ENCODE measurements around the gene DSC2. TPM values are rescaled to one million over a fixed set of nuclear protein-coding genes. Genes with fewer than 3 reads are reported as not detected.
"Not testable (repeated sequence)": the region's sequence is repeated elsewhere in the genome, so short reads cannot be mapped to it uniquely, and the experiment has no call there.

Gene DSC2
- total RNA-seq, result under 0.01 and 0.13 TPM in 2 replicates

DNA sequence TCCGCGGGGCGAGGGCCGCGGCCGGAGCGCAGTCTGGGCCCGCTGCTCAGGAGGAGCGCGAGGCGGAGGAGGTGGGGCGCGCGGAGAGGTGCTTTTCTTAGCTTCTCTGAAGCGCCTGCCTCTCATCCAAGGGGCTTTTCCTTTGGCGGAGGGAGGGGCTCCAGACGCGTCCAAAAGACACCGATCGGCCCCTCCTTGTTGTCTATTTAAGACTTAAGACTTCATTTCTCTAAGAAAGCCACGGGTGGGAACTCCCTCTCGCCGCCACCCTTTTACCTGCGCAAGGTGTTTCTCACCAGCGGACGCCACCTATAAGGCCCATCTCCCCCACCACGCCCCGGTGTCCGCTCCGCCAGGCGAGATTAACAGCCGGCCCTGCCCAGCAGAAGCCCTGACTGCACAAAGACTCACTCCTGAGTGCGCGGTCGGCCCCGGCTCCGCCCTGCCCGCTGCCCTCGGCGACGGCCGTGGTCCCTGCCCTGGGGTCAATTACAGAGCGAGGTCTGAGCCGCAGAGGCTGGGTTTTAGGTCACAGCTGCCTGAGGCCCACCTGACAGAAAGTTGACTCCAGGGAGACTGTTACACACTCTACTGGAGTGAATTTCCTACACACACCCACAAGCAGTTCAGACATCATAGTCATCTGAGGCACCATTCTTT lies at the start of gene DSC2:
Gene DSC2, minus strand, starts transcription at position 397 of the 660 bp plus-strand sequence. CDS start 450 bp downstream, outside the sequence.
- DNase-seq (ENCODE audit: low read depth, low spot score), result no peak

DNA sequence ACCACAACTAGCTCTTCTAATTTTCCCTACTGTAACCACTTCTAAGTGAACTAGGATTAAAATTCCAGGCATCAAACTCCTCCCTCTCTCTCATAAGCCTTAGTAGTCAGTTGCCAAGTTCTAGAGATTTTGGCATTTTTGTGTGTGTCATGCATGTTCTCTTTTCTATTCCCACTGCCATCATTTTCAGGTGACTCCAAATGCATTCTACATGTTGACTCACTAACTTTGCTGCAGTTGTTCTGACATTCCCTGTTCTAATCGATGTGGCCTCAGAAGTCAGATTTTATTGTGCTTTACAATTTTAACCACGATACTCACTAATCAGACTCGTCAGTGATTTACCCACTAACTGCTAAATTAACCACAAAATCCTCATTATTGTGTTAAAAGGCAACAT lies 47.1 kb upstream of the DSC2 start:
- no peak for DNase-seq (ENCODE audit: low read depth, low spot score)

DNA sequence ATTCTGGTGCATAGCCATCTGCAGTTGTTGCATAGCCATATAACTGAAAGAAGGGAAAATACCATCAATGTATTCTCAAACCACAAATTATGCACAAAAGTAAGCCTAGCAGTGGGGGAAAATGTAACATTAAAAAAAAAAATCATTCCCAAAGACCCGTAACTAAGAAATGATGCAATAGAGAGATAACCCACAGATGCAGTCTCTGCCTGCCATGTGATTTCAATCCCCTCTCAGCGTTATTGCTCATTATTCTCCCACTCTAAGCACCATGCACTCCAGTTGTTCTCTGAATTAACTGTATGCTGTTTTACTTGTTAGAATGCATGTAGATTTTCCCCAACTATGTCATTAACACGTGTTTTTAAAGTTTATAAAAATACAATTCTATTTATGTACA lies 46.4 kb upstream of the DSC2 start:
- no peak for DNase-seq (ENCODE audit: low read depth, low spot score)

DNA sequence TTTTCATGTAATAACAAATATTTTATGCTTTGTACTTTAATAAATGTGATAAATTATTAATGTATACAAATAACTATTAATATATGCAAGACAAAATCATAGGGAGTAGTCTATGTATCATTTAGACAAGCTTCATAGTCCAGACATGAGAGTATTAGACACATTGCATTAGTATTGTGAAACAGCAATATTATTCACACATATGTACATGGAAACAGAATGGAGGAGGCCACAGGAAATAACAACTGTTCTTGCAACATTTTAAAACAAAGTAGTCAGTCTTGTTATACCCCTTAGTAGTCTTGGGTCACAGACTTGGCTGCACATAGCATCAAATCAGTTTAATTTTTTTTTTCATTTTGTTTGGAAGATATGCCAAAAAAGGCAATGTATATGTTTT lies 44.6 kb upstream of the DSC2 start:
- no peak for DNase-seq (ENCODE audit: low read depth, low spot score)

DNA sequence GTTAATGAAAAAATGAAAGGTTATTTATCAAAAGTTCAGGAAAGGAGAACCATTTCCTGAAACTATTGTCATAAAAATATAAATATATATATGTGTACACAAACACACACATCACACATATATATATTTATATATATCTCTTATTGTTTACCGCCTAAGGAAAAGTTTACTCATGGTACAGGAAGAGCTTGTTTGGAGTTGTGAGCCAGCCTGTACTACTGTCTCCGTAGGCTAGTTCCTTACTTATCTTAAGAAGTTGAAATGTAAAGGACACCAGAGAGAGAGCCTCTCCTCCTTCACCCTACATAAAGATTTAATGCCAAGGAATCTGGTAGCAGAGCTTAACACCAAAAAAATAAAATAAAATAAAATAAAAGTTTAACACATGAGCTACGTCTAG lies 40.8 kb upstream of the DSC2 start:
- DNase-seq (ENCODE audit: low read depth, low spot score), result no peak

DNA sequence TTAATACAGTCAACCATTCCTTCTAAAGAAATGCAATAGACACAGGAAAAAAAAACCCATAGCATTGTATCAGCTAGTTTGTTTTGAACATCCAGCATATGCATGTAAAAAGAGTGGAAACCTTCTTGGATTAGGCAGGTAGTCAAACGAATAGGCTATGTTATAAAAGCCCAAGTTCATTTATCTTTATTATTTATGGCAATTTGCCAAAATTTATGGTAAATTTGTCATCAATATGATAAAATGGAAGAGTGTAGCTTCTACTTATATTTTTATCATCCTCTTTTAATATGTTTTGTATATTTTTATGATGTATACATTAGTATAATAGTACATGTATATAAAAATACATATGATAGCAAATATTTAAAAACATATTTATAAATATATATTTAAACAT lies 36.5 kb upstream of the DSC2 start:
- no peak for DNase-seq (ENCODE audit: low read depth, low spot score)

DNA sequence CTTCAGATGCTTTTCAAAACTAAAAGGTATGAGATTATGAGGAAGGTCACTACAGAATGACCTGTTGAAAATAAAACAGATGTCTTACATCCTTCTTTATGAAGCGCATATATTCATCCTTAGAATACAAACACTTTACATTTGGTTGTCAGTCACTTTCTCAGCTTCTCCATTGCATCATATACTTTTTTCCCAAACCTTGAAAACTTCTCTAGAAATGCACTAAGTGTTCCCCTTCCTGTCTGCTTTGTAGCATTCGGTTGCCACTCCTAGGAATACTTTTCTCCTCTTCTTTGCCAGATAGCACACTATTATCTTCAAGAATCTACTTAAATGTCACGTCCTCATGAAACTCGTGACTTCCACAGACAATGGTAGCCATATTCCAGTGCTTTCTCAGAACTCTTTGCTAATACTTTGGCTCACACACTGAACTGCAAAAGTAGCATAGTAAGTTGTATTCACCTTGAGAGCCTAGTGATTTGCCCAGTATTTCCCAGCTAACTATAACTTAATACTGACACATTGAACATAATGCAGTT lies 32.8 kb upstream of the DSC2 start:
- no peak for DNase-seq (ENCODE audit: low read depth, low spot score)

DNA sequence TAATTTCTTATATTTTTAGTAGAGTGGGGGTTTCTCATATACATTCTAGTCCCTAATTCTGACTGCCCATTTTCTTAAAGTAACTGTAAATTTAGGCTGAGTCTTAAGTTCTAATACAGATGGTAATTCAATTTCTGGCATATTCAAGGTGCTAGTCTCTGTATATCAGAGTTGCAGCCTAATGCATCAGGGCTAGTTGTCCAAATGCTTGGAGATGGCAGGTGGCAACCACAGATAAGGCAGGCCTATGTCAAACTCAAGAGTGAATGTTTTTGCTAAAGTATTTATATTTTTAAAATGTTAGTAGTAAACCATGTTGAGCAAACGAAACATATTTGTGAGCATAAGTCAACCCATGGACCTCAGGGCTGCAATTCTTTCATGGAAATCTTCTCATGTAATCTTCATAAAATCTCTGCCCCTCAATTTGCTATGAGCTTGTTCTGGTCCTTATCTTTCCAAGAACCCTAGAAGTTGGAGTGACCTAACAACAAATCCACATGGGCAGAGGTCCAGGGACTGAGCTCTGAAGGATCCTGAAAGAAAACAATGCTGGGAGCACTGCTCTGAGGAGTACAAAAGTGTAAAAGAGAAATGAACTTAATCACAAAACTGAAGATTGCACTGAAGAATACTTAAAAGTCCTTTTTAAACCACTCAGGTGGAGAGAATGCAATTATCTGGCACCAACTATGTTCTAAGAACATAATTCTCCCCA lies 27.3 kb upstream of the DSC2 start:
- no peak for DNase-seq (ENCODE audit: low read depth, low spot score)

DNA sequence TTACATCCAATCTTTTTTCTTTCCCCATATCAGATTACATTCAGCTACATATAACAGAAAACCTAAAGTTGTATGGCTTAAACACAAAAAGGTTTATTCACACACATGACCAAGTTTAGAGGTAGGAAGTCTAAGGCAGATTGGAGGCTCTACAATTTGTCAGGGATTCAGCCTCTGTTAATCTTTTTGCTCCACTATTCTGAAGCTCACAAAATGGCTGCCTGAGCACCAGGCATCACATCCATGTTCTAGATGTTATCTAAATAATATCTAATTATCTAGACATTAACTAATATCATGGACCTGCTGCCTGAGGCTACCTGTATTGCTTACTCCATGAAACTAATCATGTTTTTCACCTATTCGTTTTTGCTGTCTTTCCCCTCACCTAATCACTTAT lies 23.7 kb upstream of the DSC2 start:
- no peak for DNase-seq (ENCODE audit: low read depth, low spot score)

DNA sequence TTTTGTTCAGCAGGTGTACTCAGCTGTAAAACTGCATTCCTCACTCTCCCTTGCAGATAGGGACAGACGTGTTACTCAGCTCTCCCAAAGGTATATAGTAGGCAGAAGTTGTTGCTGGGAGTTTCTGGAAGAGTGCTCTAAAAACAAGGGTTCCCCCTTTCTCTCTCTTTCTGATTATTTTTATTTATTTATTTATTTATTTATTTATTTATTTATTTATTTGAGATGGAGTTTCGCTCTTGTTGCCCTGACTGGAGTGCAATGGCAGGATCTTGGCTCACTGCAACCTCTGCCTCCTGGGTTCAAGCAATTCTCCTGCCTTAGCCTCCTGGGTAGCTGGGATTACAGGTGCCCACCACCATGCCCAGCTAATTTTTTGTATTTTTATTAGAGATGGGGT lies 20.9 kb upstream of the DSC2 start:
- not testable (repeated sequence) for DNase-seq (ENCODE audit: low read depth, low spot score)

DNA sequence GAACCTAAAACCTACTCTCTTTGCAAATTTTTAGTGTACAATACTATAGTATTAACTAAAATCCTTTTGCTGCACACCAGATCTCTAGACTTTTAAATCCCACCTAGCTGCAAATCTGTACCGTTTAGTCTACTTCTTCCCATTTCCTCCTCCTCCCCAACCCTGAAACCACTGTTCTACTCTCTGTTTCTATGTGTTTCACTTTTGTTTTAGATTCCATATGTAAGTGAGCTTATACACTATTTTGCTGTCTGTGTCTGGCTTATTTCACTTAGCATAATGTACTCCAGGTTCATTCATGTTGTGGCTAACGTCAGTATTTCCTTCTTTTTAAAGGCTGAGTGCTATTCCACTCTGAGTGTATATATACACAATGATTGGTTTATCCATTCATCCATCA lies 18.4 kb upstream of the DSC2 start:
- DNase-seq (ENCODE audit: low read depth, low spot score), result no peak

DNA sequence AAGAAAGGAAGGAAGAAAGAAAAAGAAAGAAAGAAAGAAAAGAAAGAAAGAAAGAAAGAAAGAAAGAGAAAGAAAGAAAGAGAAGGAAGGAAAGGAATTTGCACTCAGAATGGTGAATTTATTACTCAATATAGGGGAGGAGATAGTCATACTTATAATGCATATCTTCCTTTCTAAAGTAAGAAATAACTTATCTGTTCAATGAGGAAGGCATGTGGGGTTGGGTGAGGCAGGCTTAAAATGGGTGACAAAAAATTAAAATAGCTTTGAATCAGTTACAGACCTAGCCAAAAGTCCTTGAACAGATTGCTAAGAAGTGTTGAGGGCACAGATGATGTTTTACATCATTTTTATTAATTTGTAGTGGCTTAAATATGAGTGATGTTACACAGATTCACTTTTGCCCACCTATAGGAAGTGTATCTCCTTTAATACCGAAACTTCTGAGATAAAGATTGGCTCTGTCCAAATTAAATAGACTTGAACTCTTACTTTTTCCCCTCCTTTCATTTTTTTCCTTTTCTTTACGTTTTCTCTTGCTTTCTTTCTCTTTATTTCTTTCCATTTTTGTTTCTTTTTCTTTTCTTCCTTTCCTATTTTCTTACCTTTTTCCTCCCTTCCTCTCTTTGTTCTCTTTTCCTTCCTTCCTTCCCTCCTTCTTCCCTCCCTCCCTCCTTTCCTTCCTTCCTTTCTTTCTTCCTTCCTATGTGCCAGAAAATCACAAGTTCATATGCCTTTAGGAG lies 14.8 kb upstream of the DSC2 start:
- no peak for DNase-seq (ENCODE audit: low read depth, low spot score)

DNA sequence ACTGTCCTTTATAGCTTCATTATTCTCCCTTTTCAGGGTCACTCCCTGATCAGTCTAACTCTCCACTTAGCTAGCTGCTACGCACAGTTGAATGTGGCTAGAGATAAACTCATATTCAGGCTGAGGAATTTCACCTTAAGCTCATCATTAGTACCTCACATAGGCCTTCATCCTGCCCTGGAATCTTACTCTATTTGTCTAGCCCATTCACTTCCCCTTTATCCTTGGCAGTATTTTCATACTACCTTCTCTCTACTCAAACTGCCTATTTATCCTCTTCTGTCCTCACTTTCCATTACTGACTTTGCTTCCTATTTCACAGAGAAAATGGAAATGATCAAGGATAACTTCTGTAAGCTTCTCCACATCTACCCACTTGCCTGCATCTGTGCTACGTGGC lies 10.6 kb upstream of the DSC2 start:
- DNase-seq (ENCODE audit: low read depth, low spot score), result no peak

DNA sequence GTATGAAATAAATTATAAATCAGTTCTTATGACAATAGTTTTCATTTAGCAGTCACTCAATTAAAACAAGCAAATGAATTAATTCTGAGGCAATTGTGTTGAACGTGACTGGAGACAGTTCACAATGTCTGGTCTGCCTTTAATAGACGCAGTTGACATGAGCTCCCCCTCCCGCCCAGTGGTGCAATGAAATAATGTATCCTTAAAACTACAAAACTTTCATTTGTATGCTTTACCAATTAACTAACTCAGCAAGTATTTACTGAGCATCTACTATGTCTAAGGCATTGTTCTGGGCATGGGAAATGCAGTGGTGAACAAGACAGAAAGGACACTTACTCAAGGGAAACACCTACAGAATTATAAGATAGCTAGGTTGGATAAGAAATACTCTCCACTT lies 3.5 kb upstream of the DSC2 start:
- DNase-seq (ENCODE audit: low read depth, low spot score), result no peak

DNA sequence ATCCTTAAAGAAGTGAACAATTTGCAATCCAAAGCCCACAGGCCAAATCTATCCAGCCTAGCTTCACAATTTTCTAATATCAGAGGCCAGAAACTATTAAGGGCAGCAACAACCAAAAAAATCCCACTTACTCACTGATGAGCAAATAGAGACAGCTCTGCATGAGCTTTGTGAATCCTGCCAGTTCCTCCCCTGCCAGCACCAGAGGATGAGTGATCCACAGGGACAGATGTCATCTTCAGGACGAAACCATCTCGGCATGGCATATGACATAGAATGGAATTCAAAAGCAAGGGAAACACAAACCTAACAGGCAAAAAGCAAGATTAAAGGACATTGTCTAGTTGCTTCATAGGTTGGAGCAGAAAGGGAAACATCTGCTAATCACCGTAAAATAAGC lies 2.2 kb upstream of the DSC2 start:
- DNase-seq (ENCODE audit: low read depth, low spot score), result no peak

DNA sequence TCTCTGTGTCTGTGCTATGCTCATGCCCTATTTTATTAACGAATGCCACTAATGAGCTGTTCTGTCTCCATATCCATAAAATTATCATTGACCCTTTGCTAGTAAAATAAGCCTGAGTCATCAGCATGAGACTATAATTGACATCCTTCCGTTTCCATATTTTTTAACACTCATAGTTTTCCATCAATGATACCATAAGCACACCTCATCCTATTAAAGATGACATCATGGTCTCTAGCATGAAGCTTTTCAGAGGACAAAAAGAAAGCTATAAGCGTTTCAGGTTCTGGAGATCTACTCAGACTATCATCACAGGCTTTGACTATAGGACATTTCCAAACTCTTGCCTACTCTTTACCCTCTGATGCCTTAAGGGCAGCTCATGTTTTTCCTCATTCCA lies 1.2 kb upstream of the DSC2 start:
- no peak for DNase-seq (ENCODE audit: low read depth, low spot score)

DNA sequence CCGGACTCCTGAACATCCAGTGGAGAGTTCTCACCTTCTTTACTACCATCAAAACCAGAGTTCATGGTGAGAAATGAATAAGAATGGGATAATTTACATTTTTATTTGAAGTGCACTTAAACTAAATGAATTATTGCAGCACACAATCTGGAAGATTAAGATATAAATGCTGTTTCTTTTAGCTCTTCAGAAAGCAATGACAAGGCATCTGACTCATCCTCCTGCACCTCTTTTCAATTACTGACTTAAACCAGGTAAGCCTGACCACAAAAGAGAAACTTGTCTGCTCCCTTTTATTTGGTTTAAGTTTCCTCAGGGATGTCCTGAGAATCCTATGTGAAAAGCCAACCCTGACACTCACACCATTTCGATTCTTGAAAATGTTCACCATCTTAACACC lies 720 bp upstream of the DSC2 start:
- DNase-seq (ENCODE audit: low read depth, low spot score), result no peak

DNA sequence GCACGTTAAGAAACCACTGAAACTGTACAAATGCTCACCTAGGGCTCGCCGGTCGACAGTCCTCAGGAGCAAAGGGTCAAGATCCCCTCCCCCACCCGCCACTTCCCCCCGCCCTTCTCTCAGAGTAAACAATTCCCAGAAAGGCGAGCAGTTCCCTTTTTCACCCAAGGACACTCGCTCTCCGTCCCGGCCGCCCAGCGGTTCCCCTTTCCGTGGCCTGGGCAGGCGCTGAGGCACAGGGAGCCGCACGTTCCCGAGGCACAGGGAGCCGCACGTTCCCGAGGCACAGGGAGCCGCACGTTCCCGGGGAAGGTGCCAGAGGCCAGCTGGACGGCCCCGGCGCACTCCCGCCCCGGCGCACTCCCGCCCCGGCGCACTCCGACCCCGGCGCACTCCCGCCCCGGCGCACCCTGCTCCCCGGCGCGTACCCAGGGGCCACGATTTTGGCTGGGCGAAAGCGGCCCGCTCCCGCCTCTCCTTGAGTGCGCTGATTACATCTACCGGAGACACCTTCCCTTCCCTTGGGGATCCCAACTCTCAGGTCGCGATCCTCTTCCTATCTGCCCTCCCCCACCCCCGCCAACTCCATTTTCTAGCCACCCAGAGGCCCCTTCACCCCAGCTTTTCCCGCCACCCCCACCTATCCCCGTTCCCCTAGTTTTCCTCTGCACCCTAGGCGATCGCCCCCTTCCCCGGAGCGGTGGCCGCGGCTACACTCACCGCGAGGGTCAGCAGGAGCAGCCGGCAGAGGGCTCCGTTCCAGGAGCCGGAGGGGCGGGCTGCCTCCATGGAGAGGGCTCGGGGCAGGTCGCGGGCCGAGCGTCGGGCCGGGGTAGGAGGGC lies 817 bp downstream of the DSC2 start:
- no peak for DNase-seq (ENCODE audit: low read depth, low spot score)

DNA sequence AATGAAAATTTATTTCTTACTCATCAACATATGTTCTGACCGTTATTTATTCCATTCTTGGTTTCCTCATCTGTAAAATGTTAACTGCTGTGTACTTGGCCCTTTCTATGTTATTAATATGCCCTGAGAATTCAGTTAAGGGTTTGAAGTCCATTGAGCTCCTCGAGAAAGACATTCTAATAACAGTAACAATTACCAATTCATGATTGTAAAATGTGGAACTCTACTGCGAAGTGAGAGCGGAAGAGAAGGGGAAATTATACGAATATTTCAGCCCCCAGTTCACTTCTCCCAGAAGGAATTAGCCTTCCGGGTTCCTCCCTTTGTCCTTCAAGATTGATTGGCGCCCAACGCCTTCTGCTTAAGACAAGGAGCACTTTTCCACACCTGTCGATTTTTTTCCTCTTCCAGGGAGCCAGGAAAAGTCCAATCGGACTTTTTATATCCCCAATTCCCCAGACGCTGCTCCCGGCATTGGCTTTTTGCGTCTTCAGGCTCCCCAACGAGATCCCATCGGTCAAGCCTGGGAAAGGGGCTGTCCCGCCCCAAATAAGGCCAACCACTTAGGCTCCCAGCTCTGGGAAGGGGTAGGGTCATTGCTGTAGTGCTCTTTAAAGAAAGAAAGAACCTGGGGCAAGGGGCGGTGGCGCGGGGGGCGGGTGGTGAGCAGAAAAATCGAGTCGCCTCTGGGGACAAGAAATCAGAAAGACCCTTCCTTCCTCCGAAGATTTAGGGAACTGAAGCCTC lies 1.6 kb downstream of the DSC2 start:
- no peak for DNase-seq (ENCODE audit: low read depth, low spot score)

DNA sequence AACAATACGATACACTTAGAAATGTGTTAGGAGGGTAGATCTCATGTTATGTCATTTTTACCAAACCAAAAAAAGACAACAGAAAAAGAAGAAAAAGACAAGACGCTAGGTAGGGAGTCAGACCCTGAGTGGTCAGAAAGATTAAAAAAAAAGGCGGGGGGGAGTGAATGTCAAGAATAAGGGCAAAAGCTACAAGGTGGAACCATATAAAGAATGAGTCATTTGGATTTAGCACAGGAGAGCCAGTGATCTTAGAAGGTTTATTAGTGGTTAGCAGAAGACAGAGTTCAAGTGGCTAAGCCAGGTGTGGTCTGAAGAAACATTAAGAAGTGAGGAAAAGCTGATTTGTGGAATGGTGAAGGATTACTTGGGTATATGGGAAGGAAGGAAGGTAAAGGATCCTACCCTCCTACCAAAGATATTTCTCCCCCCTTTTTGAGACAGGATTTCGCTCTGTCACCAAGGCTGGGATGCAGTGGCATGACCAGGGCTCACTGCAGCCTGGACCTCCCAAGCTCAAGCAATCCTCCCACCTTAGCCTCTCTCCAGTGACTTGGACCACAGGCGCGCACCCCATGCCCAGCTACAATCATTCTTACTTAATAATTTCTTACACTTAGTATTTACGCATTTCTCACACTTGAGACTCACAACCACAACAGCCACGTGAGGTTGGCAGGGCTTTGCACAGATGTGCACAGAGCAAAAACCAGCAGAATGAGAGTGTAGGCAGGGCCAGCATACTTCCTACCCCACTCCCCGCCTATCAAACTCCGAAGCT lies 2.6 kb downstream of the DSC2 start:
- no peak for DNase-seq (ENCODE audit: low read depth, low spot score)

Measured in pulmonary artery endothelial cell (primary cell).